GM19397 (cell line): Measurements from ENCODE around the gene NRIP1.

Experiments used
- ATAC-seq: cut with Tn5 transposase; IDR thresholded peaks from one replicate; pipeline ENCODE4 v1.9.1; 2021; ENCODE audit warnings: mild to moderate bottlenecking, moderate library complexity; ENCODE audit not compliant: unreplicated experiment

NRIP1 gene

GRCh38 chr21:15064576-15065391 is at the start of gene NRIP1:
TSS of gene NRIP1 (minus strand) at chr21:15065000. CDS start at chr21:14968192, 96,808 bp downstream.
- peak; percentile 85 for ATAC-seq

GRCh38 chr21:15112858-15113257 is 48.1 kb upstream of the NRIP1 start:
- no peak for ATAC-seq

GRCh38 chr21:15108801-15109200 is 44.0 kb upstream of the NRIP1 start:
- ATAC-seq: no peak

- no peak for ATAC-seq
These were observed 39.7 kb upstream of the NRIP1 start for GRCh38 chr21:15104470-15104869.

- no peak for ATAC-seq
These were observed 34.1 kb upstream of the NRIP1 start for GRCh38 chr21:15098908-15099307.

- ATAC-seq: no peak
These were observed 33.4 kb upstream of the NRIP1 start for GRCh38 chr21:15098181-15098580.

- ATAC-seq: no peak
These were observed 32.8 kb upstream of the NRIP1 start for GRCh38 chr21:15097580-15097979.

GRCh38 chr21:15096146-15096545 is 31.3 kb upstream of the NRIP1 start:
- ATAC-seq: no peak

- ATAC-seq: no peak
These were observed 30.5 kb upstream of the NRIP1 start for GRCh38 chr21:15095326-15095725.

- no peak for ATAC-seq
These were observed 29.9 kb upstream of the NRIP1 start for GRCh38 chr21:15094706-15095105.

- ATAC-seq: no peak
These were observed 28.4 kb upstream of the NRIP1 start for GRCh38 chr21:15093216-15093615.

- ATAC-seq: no peak
These were observed 27.9 kb upstream of the NRIP1 start for GRCh38 chr21:15092745-15093144.

- no peak for ATAC-seq
These were observed 25.6 kb upstream of the NRIP1 start for GRCh38 chr21:15090390-15090789.

- no peak for ATAC-seq
These were observed 23.7 kb upstream of the NRIP1 start for GRCh38 chr21:15088488-15088887.

- no peak for ATAC-seq
These were observed 19.9 kb upstream of the NRIP1 start for GRCh38 chr21:15084668-15085067.

GRCh38 chr21:15080526-15080925 is 15.7 kb upstream of the NRIP1 start:
- no peak for ATAC-seq

GRCh38 chr21:15079269-15079668 is 14.5 kb upstream of the NRIP1 start:
- ATAC-seq: no peak

GRCh38 chr21:15078180-15078579 is 13.4 kb upstream of the NRIP1 start:
- ATAC-seq: no peak

GRCh38 chr21:15077529-15078145 is 12.8 kb upstream of the NRIP1 start:
- ATAC-seq: no peak

GRCh38 chr21:15076730-15077129 is 11.9 kb upstream of the NRIP1 start:
- ATAC-seq: no peak

GRCh38 chr21:15071009-15071408 is 6.2 kb upstream of the NRIP1 start:
- ATAC-seq: no peak

- ATAC-seq: no peak
These were observed 1.3 kb upstream of the NRIP1 start for GRCh38 chr21:15066123-15066575.
